HepG2 (cell line): ENCODE data around the gene WNK4. TPM values are rescaled to one million over a fixed set of nuclear protein-coding genes. Genes with fewer than 3 reads are reported as not detected.

Source experiments
- ARID2 ChIP-seq: sonication (generic); formaldehyde crosslinking; IDR thresholded peaks from 2 replicates; pipeline ENCODE4 v1.8.1; 2022; ENCODE audit warnings: mild to moderate bottlenecking, missing genetic modification reagents, borderline replicate concordance
- ATF4 ChIP-seq, 2 experiments: fragments of 450-650 bp in 1 of 2; sonication (generic) in 1 of 2; formaldehyde crosslinking; IDR thresholded peaks; 2 replicates each; pipeline versions ENCODE4 v1.5.0 to v1.8.0; 2020 to 2022; ENCODE audit warnings: mild to moderate bottlenecking in 1 of 2, missing genetic modification reagents in 1 of 2
- HMG20B ChIP-seq: conservative IDR thresholded peaks from 2 replicates; pipeline ENCODE4 v1.6.1; 2016; ENCODE audit warnings: missing genetic modification reagents, missing compliant biosample characterization
- HNF1A ChIP-seq, 2 experiments: sonication (generic) in 1 of 2; formaldehyde crosslinking in 1 of 2; IDR thresholded peaks; 2 replicates each; pipeline versions ENCODE4 v1.4.0 to v1.6.1; 2016 to 2020; ENCODE audit warnings: borderline replicate concordance in 1 of 2, low read depth in 1 of 2, mild to moderate bottlenecking in 1 of 2, missing genetic modification reagents in 1 of 2
- HOXA9 ChIP-seq: sonication (generic); formaldehyde crosslinking; IDR thresholded peaks from 2 replicates; pipeline ENCODE4 v1.8.1; 2022; ENCODE audit warnings: missing genetic modification reagents, mild to moderate bottlenecking, moderate library complexity, borderline replicate concordance
- KDM3A ChIP-seq: IDR thresholded peaks from 2 replicates; pipeline ENCODE4 v1.6.1; 2018; ENCODE audit warnings: low read depth, missing compliant biosample characterization
- MYPOP ChIP-seq: sonication (generic); formaldehyde crosslinking; IDR thresholded peaks from 2 replicates; pipeline ENCODE4 v1.8.1; 2023; ENCODE audit warnings: mild to moderate bottlenecking, moderate library complexity, missing genetic modification reagents
- NFYB ChIP-seq: sonication (generic); formaldehyde crosslinking; IDR thresholded peaks from 2 replicates; pipeline ENCODE4 v1.4.0; 2020; ENCODE audit warnings: missing genetic modification reagents
- PAXIP1 ChIP-seq: sonication (generic); formaldehyde crosslinking; conservative IDR thresholded peaks from 2 replicates; pipeline ENCODE4 v1.4.0; 2020; ENCODE audit warnings: mild to moderate bottlenecking, missing genetic modification reagents, moderate library complexity
- PBX3 ChIP-seq: sonication (generic); formaldehyde crosslinking; IDR thresholded peaks from 2 replicates; pipeline ENCODE4 v1.8.1; 2023; ENCODE audit warnings: missing genetic modification reagents, inconsistent platforms, borderline replicate concordance
- XRCC5 ChIP-seq: fragments of 200-400 bp; formaldehyde crosslinking; optimal IDR thresholded peaks from 2 replicates; pipeline ENCODE3; 2017; ENCODE audit warnings: mild to moderate bottlenecking, low read length
- ZNF276 ChIP-seq: sonication (generic); formaldehyde crosslinking; IDR thresholded peaks from 2 replicates; pipeline ENCODE4 v1.4.0; 2020; ENCODE audit warnings: mild to moderate bottlenecking, low read depth, missing genetic modification reagents
- ZNF543 ChIP-seq: sonication (generic); formaldehyde crosslinking; IDR thresholded peaks from 2 replicates; pipeline ENCODE4 v1.4.0; 2020; ENCODE audit warnings: mild to moderate bottlenecking, missing genetic modification reagents
- ZNF761 ChIP-seq: sonication (generic); formaldehyde crosslinking; conservative IDR thresholded peaks from 2 replicates; pipeline ENCODE4 v1.4.0; 2020; ENCODE audit warnings: mild to moderate bottlenecking, missing genetic modification reagents
- polyA plus RNA-seq, 8 experiments: library from polyadenylated mRNA; depleted of rRNA in 3 of 8; stranded (reverse) in 7 of 8; unstranded in 1 of 8; fragments of >200 nt; fragmentation: Illumina TruSeq in 4 of 8; extraction: Trizol in 4 of 8; gene quantifications; 2 replicates each; pipeline versions ENCODE4 v1.2.1 to v1.2.3, GENCODE V29; 2011 to 2016; ENCODE audit warnings: low read depth in 4 of 8, missing spikeins in 1 of 8, mixed read lengths in 1 of 8; ENCODE audit not compliant: insufficient read depth in 1 of 8
- total RNA-seq, 5 experiments: library from RNA; depleted of rRNA; stranded (reverse); fragments of >200 nt; fragmentation: Illumina TruSeq; extraction: Trizol; gene quantifications; 2 replicates each; pipeline ENCODE4 v1.2.3, GENCODE V29; 2016; ENCODE audit warnings: low read depth in 1 of 5

The WNK4 gene
- total and polyA plus RNA-seq, 2 of the 13 experiments (the other 11 are each of a cell fraction or from before 2014, with no cell fraction given) = 2.7 to 13.7 TPM

- TF ChIP-seq ZNF276 (no peak), ZNF761 (no peak), XRCC5 (no peak), ATF4 (CRISPR knock-in tag; IDR thresholded peaks at IDR 0.05) (peak in 1 of 2 experiments; percentile 45; a peak in 1 of 4 replicates), HOXA9 (no peak), HMG20B (CRISPR knock-in tag) (no peak), KDM3A (CRISPR knock-in tag) (no peak), NFYB (CRISPR knock-in tag) (0 out of 2 replicates have a peak, but pooled peaks have one; percentile 16), HNF1A (IDR thresholded peaks at IDR 0.05; ENCODE audit: low read depth) (no peak), HNF1A (CRISPR knock-in tag; IDR thresholded peaks at IDR 0.05; ENCODE audit: borderline replicate concordance) (no peak), MYPOP (no peak; the same call in 1 of the 2 replicates), ZNF543 (CRISPR knock-in tag) (no peak), PBX3 (0 out of 2 replicates have a peak, but pooled peaks have one; percentile 26), ARID2 (peak; percentile 95; the same call in 1 of the 2 replicates), PAXIP1 (CRISPR knock-in tag) (peak; percentile 73)
Observed at GRCh38 chr17:42832213-42832933, 52.0 kb downstream of the WNK4 start (continued).
